A549 treated with AZD2906 at 1 μM for 4 hours (cell line): ENCODE data around the gene OR5T2. TPM values are rescaled to one million over a fixed set of nuclear protein-coding genes. Genes with fewer than 3 reads are reported as not detected.

Experiments used
- total RNA-seq: library from RNA; stranded (reverse); fragments of 200-300 nt; extraction: Qiagen RNA extraction; gene quantifications from 5 replicates; pipeline ENCODE4 v1.2.3, GENCODE V29; 2022

OR5T2 gene
- not detected in 5 replicates for total RNA-seq

GRCh38 chr11:56234155-56234554, at the start of gene OR5T2:
Gene OR5T2 (minus strand): TSS chr11:56234255. CDS start chr11:56233062, 1,193 bp downstream.

GRCh38 chr11:56273854-56274253, 39.8 kb upstream of the OR5T2 start, which contains the start of gene OR5T1:
Gene OR5T1 (plus strand): TSS chr11:56274154. CDS start chr11:56275639, 1,485 bp downstream.

GRCh38 chr11:56251954-56252353, 17.9 kb upstream of the OR5T2 start, which contains the start of gene OR5T3:
Gene OR5T3 (plus strand): TSS chr11:56252254. CDS start chr11:56252254, 0 bp downstream.

Other genes starting within 250 kb of the OR5T2 start
- not detected in 5 replicates for gene OR5F1, start 239.6 kb downstream of the OR5T2 start, total RNA-seq
- gene OR5AS1, start 206.6 kb downstream of the OR5T2 start, total RNA-seq, result not detected in 5 replicates
- gene OR8I2, start 140.9 kb downstream of the OR5T2 start, total RNA-seq, result not detected in 5 replicates
- not detected in 5 replicates for gene OR8H2, start 130.6 kb downstream of the OR5T2 start, total RNA-seq
- gene OR8H3, start 111.9 kb downstream of the OR5T2 start, total RNA-seq, result not detected in 5 replicates
- not detected in 5 replicates for gene OR8J3, start 94.1 kb downstream of the OR5T2 start, total RNA-seq
- gene OR8K5, start 73.9 kb downstream of the OR5T2 start, total RNA-seq, result not detected in 5 replicates
- not detected in 5 replicates for gene OR5J2, start 57.6 kb downstream of the OR5T2 start, total RNA-seq
- not detected in 5 replicates for gene OR5T3, start 18.0 kb upstream of the OR5T2 start, total RNA-seq
- gene OR5T1, start 39.9 kb upstream of the OR5T2 start, total RNA-seq, result not detected in 5 replicates
- gene OR8H1, start 58.0 kb upstream of the OR5T2 start, total RNA-seq, result not detected in 5 replicates
- gene OR8K3, start 80.9 kb upstream of the OR5T2 start, total RNA-seq, result not detected in 5 replicates
- not detected in 5 replicates for gene OR8K1, start 111.8 kb upstream of the OR5T2 start, total RNA-seq
- not detected in 5 replicates for gene OR8J1, start 120.0 kb upstream of the OR5T2 start, total RNA-seq
- gene OR8U1, start 141.4 kb upstream of the OR5T2 start, total RNA-seq, result not detected in 5 replicates
- not detected in 5 replicates for gene OR5AL1, start 178.4 kb upstream of the OR5T2 start, total RNA-seq
- not detected in 5 replicates for gene OR5M3, start 239.1 kb upstream of the OR5T2 start, total RNA-seq